CD8-positive, alpha-beta memory T cell (primary cell): ENCODE results near the gene MACF1. TPM values are rescaled to one million over a fixed set of nuclear protein-coding genes. Genes with fewer than 3 reads are reported as not detected.

Experiments
- CTCF ChIA-PET: fragments of 350-600 bp; sonication (Branson Sonifier 250); formaldehyde crosslinking; loops from one replicate; lab custom pipeline; 2021; ENCODE audit warnings: antibody characterized with exemption; lab: Charles Lee
- POLR2A ChIA-PET: fragments of 350-600 bp; sonication (Branson Sonifier 250); formaldehyde crosslinking; loops from one replicate; lab custom pipeline; 2021; ENCODE audit warnings: antibody characterized with exemption; lab: Charles Lee
- DNase-seq, 5 donors: peaks; one replicate each; pipeline versions ENCODE4 v3.0.0 to v3.0.0-alpha.2; 2020 to 2022; ENCODE audit warnings: mixed read lengths in 1 of 5
- H3K27ac ChIP-seq: one replicate; pipeline ENCODE4 v1.7.0; 2013; ENCODE audit warnings: low read depth, mild to moderate bottlenecking, low read length, moderate library complexity
- H3K27me3 ChIP-seq: 2 replicates; pipeline ENCODE4 v1.7.0; 2013; ENCODE audit warnings: low read length, mild to moderate bottlenecking; ENCODE audit not compliant: insufficient read depth, poor library complexity, severe bottlenecking
- H3K36me3 ChIP-seq: 2 replicates; pipeline ENCODE4 v1.7.0; 2013; ENCODE audit warnings: mild to moderate bottlenecking, low read length, moderate library complexity; ENCODE audit not compliant: insufficient read depth
- H3K4me1 ChIP-seq: 2 replicates; pipeline ENCODE4 v1.7.0; 2013; ENCODE audit warnings: mild to moderate bottlenecking, low read length, moderate library complexity; ENCODE audit not compliant: insufficient read depth
- H3K4me3 ChIP-seq: 2 replicates; pipeline ENCODE4 v1.7.0; 2013; ENCODE audit warnings: mild to moderate bottlenecking, low read length
- H3K9me3 ChIP-seq: 2 replicates; pipeline ENCODE4 v1.7.0; 2013; ENCODE audit warnings: mild to moderate bottlenecking, low read length
- H3K27ac Mint-ChIP-seq, 8 donors: one replicate each; pipeline ENCODE4 v1.8.0; 2020 to 2021; ENCODE audit warnings: mixed read lengths in 8 of 8, mild to moderate bottlenecking in 6 of 8, inconsistent platforms in 3 of 8, moderate library complexity in 3 of 8
- H3K27me3 Mint-ChIP-seq, 2 donors: one replicate each; pipeline ENCODE4 v1.8.0; 2020 to 2021; ENCODE audit warnings: mixed read lengths in 2 of 2, mild to moderate bottlenecking in 1 of 2, moderate library complexity in 1 of 2
- H3K36me3 Mint-ChIP-seq, 3 donors: one replicate each; pipeline ENCODE4 v1.8.0; 2020 to 2021; ENCODE audit warnings: mixed read lengths in 3 of 3, inconsistent platforms in 1 of 3, mild to moderate bottlenecking in 1 of 3
- H3K4me1 Mint-ChIP-seq, 3 donors: one replicate each; pipeline ENCODE4 v1.8.0; 2020 to 2021; ENCODE audit warnings: mixed read lengths in 3 of 3, inconsistent platforms in 1 of 3, mild to moderate bottlenecking in 1 of 3
- H3K4me3 Mint-ChIP-seq, 7 donors: one replicate each; pipeline ENCODE4 v1.8.0; 2020 to 2021; ENCODE audit warnings: mixed read lengths in 7 of 7, mild to moderate bottlenecking in 6 of 7, moderate library complexity in 4 of 7, inconsistent platforms in 2 of 7
- H3K9me3 Mint-ChIP-seq, 5 donors: one replicate each; pipeline ENCODE4 v1.8.0; 2020 to 2022; ENCODE audit warnings: mixed read lengths in 5 of 5, mild to moderate bottlenecking in 3 of 5, moderate library complexity in 2 of 5, inconsistent platforms in 1 of 5
- polyA plus RNA-seq: library from polyadenylated mRNA; unstranded; fragments of 300-500 nt; fragmentation: Illumina TruSeq; gene quantifications from one replicate; pipeline ENCODE4 v1.2.3, GENCODE V29; 2021
- total RNA-seq, 2 experiments: library from RNA; stranded (reverse); gene quantifications; one replicate each; pipeline ENCODE4 v1.2.3, GENCODE V29; 2021

MACF1 gene
- total and polyA plus RNA-seq, 3 experiments from 2014 or later, result 87.6 to 154 (median 151) TPM

- peaks cover 71% of the 10 kb centered on the region for H3K4me1 ChIP-seq
- CTCF ChIA-PET, result interaction anchor here (0.8 to 3.4 kb wide), 4 partner anchors 9 to 29 kb away, joined by 3 to 14 read pairs (median 3); partner anchors contain the start of gene MACF1
- Mint-ChIP-seq H3K27me3 (no peaks in the 10 kb centered on the region), H3K36me3 (peaks cover 3 to 42% (median 20%) of the 10 kb centered on the region in 3 donors), H3K4me1 (peaks cover 71 to 87% (median 85%) of the 10 kb centered on the region in 3 donors), H3K4me3 (peak overlapping the region in 6 of 7 donors; percentile 0 to 65 (median 49)), H3K27ac (peak overlapping the region in 7 of 8 donors; percentile 39 to 76 (median 66)), H3K9me3 (no peaks in the 10 kb centered on the region)
- H3K4me3 ChIP-seq, result no peak overlapping the region
- no peak for DNase-seq
- H3K27me3 ChIP-seq, result no peaks in the 10 kb centered on the region
- POLR2A ChIA-PET, result no interaction called here
- no peak overlapping the region for H3K27ac ChIP-seq
- H3K9me3 ChIP-seq, result no peaks in the 10 kb centered on the region
- H3K36me3 ChIP-seq, result peaks cover 3% of the 10 kb centered on the region
These were observed 16.7 kb downstream of the MACF1 start for GRCh38 chr1:39220891-39221870.

GRCh38 chr1:39224295-39224829 is 19.9 kb downstream of the MACF1 start:
- H3K36me3 Mint-ChIP-seq, result peaks cover 0 to 41% (median 22%) of the 10 kb centered on the region in 3 donors
- peaks cover 70 to 87% (median 86%) of the 10 kb centered on the region in 3 donors for H3K4me1 Mint-ChIP-seq
- Histone ChIP-seq H3K27ac (no peak overlapping the region), H3K4me3 (no peak overlapping the region), H3K27me3 (no peaks in the 10 kb centered on the region), H3K36me3 (no peaks in the 10 kb centered on the region), H3K9me3 (no peaks in the 10 kb centered on the region), H3K4me1 (peaks cover 61% of the 10 kb centered on the region)
- DNase-seq, result no peak
- peak overlapping the region in 2 of 7 donors; percentile 8 to 26 for H3K4me3 Mint-ChIP-seq
- ChIA-PET CTCF (interaction anchor here (0.8 to 1.1 kb wide), 2 partner anchors 9 to 30 kb away, joined by 3 read pairs; no protein-coding TSS in a partner anchor), POLR2A (no interaction called here)
- no peaks in the 10 kb centered on the region for H3K9me3 Mint-ChIP-seq
- peak overlapping the region; percentile 2 to 83 (median 48) for H3K27ac Mint-ChIP-seq
- H3K27me3 Mint-ChIP-seq, result no peaks in the 10 kb centered on the region

- Histone ChIP-seq H3K4me3 (no peak overlapping the region), H3K27ac (no peak overlapping the region), H3K9me3 (no peaks in the 10 kb centered on the region), H3K4me1 (peaks cover 64% of the 10 kb centered on the region), H3K36me3 (no peaks in the 10 kb centered on the region), H3K27me3 (no peaks in the 10 kb centered on the region)
- Mint-ChIP-seq H3K27me3 (no peaks in the 10 kb centered on the region), H3K4me3 (peak overlapping the region in 2 of 7 donors; percentile 1), H3K36me3 (peaks cover 0 to 44% (median 17%) of the 10 kb centered on the region in 3 donors), H3K9me3 (no peaks in the 10 kb centered on the region), H3K4me1 (peaks cover 75 to 91% (median 89%) of the 10 kb centered on the region in 3 donors), H3K27ac (peak overlapping the region in 6 of 8 donors; percentile 13 to 84 (median 60))
- ChIA-PET CTCF (interaction anchor here (1.0 to 3.0 kb wide), 5 partner anchors 14 to 42 kb away, joined by 3 to 13 read pairs (median 5); no protein-coding TSS in a partner anchor), POLR2A (interaction anchor here (1.2 to 1.8 kb wide), 2 partner anchors 11 to 35 kb away, joined by 5 to 8 read pairs; no protein-coding TSS in a partner anchor)
- no peak for DNase-seq
These were observed 22.3 kb downstream of the MACF1 start for GRCh38 chr1:39226836-39227235.

- Histone ChIP-seq H3K27ac (no peak overlapping the region), H3K4me3 (no peak overlapping the region), H3K4me1 (peaks cover 50% of the 10 kb centered on the region), H3K27me3 (no peaks in the 10 kb centered on the region), H3K36me3 (peaks cover 8% of the 10 kb centered on the region), H3K9me3 (no peaks in the 10 kb centered on the region)
- peaks cover 1 to 46% (median 22%) of the 10 kb centered on the region in 3 donors for H3K36me3 Mint-ChIP-seq
- peaks cover 70 to 88% (median 86%) of the 10 kb centered on the region in 3 donors for H3K4me1 Mint-ChIP-seq
- H3K9me3 Mint-ChIP-seq, result no peaks in the 10 kb centered on the region
- ChIA-PET CTCF (interaction anchor here (1.5 kb wide), 1 partner anchor 30 kb away, joined by 3 read pairs; no protein-coding TSS in a partner anchor), POLR2A (no interaction called here)
- H3K4me3 Mint-ChIP-seq, result peak overlapping the region in 1 of 7 donors; percentile 28
- H3K27ac Mint-ChIP-seq, result peak overlapping the region in 7 of 8 donors; percentile 26 to 84 (median 55)
- DNase-seq, result no peak
- H3K27me3 Mint-ChIP-seq, result no peaks in the 10 kb centered on the region
These were observed 23.8 kb downstream of the MACF1 start for GRCh38 chr1:39228252-39228651.

GRCh38 chr1:39229504-39229903 is 25.0 kb downstream of the MACF1 start:
- Histone ChIP-seq H3K9me3 (no peaks in the 10 kb centered on the region), H3K27ac (no peak overlapping the region), H3K36me3 (peaks cover 11% of the 10 kb centered on the region), H3K27me3 (no peaks in the 10 kb centered on the region), H3K4me1 (peaks cover 38% of the 10 kb centered on the region), H3K4me3 (no peak overlapping the region)
- ChIA-PET CTCF (interaction anchor here (1.5 to 2.4 kb wide), 3 partner anchors 9 to 37 kb away, joined by 3 to 15 read pairs (median 3); no protein-coding TSS in a partner anchor), POLR2A (no interaction called here)
- peaks cover 60 to 78% (median 76%) of the 10 kb centered on the region in 3 donors for H3K4me1 Mint-ChIP-seq
- no peaks in the 10 kb centered on the region for H3K9me3 Mint-ChIP-seq
- no peak for DNase-seq
- H3K36me3 Mint-ChIP-seq, result peaks cover 3 to 43% (median 17%) of the 10 kb centered on the region in 3 donors
- peak overlapping the region; percentile 30 to 92 (median 82) for H3K27ac Mint-ChIP-seq
- no peaks in the 10 kb centered on the region for H3K27me3 Mint-ChIP-seq
- peak overlapping the region in 3 of 7 donors; percentile 17 to 63 (median 20) for H3K4me3 Mint-ChIP-seq

- Histone ChIP-seq H3K36me3 (peaks cover 11% of the 10 kb centered on the region), H3K27ac (no peak overlapping the region), H3K4me1 (peaks cover 38% of the 10 kb centered on the region), H3K27me3 (no peaks in the 10 kb centered on the region), H3K4me3 (no peak overlapping the region), H3K9me3 (no peaks in the 10 kb centered on the region)
- H3K36me3 Mint-ChIP-seq, result peaks cover 6 to 46% (median 18%) of the 10 kb centered on the region in 3 donors
- peaks cover 59 to 75% (median 74%) of the 10 kb centered on the region in 3 donors for H3K4me1 Mint-ChIP-seq
- POLR2A ChIA-PET, result no interaction called here
- peak in 3 of 5 donors; percentile 2 to 11 (median 4) for DNase-seq
- CTCF ChIA-PET, result interaction anchor here (0.9 to 2.4 kb wide), 5 partner anchors 10 to 46 kb away, joined by 3 to 15 read pairs (median 3); partner anchors contain the start of gene MACF1
- peak overlapping the region; percentile 2 to 78 (median 54) for H3K4me3 Mint-ChIP-seq
- H3K27ac Mint-ChIP-seq, result peak overlapping the region; percentile 52 to 92 (median 86)
- H3K27me3 Mint-ChIP-seq, result no peaks in the 10 kb centered on the region
- no peaks in the 10 kb centered on the region for H3K9me3 Mint-ChIP-seq
These were observed 26.0 kb downstream of the MACF1 start for GRCh38 chr1:39230261-39231190.

- POLR2A ChIA-PET, result interaction anchor here (0.6 kb wide), 1 partner anchor 1305 kb away, joined by 4 read pairs; no protein-coding TSS in a partner anchor
- Mint-ChIP-seq H3K4me1 (peaks cover 61 to 76% (median 71%) of the 10 kb centered on the region in 3 donors), H3K27me3 (no peaks in the 10 kb centered on the region), H3K27ac (peak overlapping the region; percentile 6 to 93 (median 72)), H3K9me3 (no peaks in the 10 kb centered on the region), H3K36me3 (peaks cover 13 to 71% (median 21%) of the 10 kb centered on the region in 3 donors), H3K4me3 (peak overlapping the region in 1 of 7 donors; percentile 8)
- H3K27me3 ChIP-seq, result no peaks in the 10 kb centered on the region
- no peak for DNase-seq
- CTCF ChIA-PET, result interaction anchor here (0.8 to 4.7 kb wide), 4 partner anchors 14 to 44 kb away, joined by 3 to 16 read pairs (median 9); no protein-coding TSS in a partner anchor
- no peaks in the 10 kb centered on the region for H3K9me3 ChIP-seq
- no peak overlapping the region for H3K4me3 ChIP-seq
- peaks cover 20% of the 10 kb centered on the region for H3K4me1 ChIP-seq
- no peak overlapping the region for H3K27ac ChIP-seq
- H3K36me3 ChIP-seq, result peaks cover 16% of the 10 kb centered on the region
These were observed 32.5 kb downstream of the MACF1 start for GRCh38 chr1:39236971-39237370.
